Panc1 (cell line): ENCODE measurements around the gene TMEM242. TPM values are rescaled to one million over a fixed set of nuclear protein-coding genes. Genes with fewer than 3 reads are reported as not detected.

Experiments used
- ATAC-seq: fragments of 200-7000 bp; cut with Tn5 transposase; 2 replicates; pipeline ENCODE4 v1.9.1; 2020; ENCODE audit warnings: mild to moderate bottlenecking, moderate library complexity
- BruUV-seq: library from RNA; stranded (reverse); fragments of 400-500 nt; replicated peaks from 2 replicates; lab custom pipeline; 2021; lab: Mats Ljungman, UMichigan
- CTCF ChIA-PET: fragments of 300-600 bp; sonication (Branson Sonifier 250); formaldehyde crosslinking; loops from one replicate; lab custom pipeline; 2022; ENCODE audit warnings: antibody characterized with exemption; lab: Charles Lee
- POLR2A ChIA-PET: fragments of 300-600 bp; sonication (Branson Sonifier 250); formaldehyde crosslinking; loops from one replicate; lab custom pipeline; 2022; ENCODE audit warnings: antibody characterized with exemption; lab: Charles Lee
- DNase-seq: peaks from one replicate; pipeline ENCODE4 v3.0.0-alpha.2; 2010; ENCODE audit warnings: low read depth, low spot score
- H3K27ac ChIP-seq: 2 replicates; pipeline ENCODE4 v1.5.1; 2011; ENCODE audit warnings: mild to moderate bottlenecking, low read length, inconsistent platforms
- H3K27me3 ChIP-seq: fragments of 200-500 bp; sonication (Bioruptor generic); 2 replicates; pipeline ENCODE4 v1.6.0; 2014; ENCODE audit warnings: low read length, inconsistent platforms; ENCODE audit not compliant: control insufficient read depth, insufficient read depth
- H3K36me3 ChIP-seq: fragments of 200-500 bp; sonication (Bioruptor generic); 2 replicates; pipeline ENCODE4 v1.5.1; 2014; ENCODE audit warnings: inconsistent platforms, mild to moderate bottlenecking, low read length, moderate library complexity; ENCODE audit not compliant: control insufficient read depth, insufficient read depth
- H3K4me1 ChIP-seq: 2 replicates; pipeline ENCODE4 v1.5.1; 2011; ENCODE audit warnings: inconsistent platforms, mild to moderate bottlenecking, low read length, moderate library complexity; ENCODE audit not compliant: control insufficient read depth, insufficient read depth
- H3K4me3 ChIP-seq, 2 experiments: 2 replicates each; pipeline ENCODE4 v1.5.1; 2011 to 2012; ENCODE audit warnings: low read depth in 2 of 2, low read length in 2 of 2, mild to moderate bottlenecking in 2 of 2, inconsistent platforms in 1 of 2, moderate library complexity in 1 of 2
- H3K9me3 ChIP-seq: fragments of 200-500 bp; sonication (Bioruptor generic); 2 replicates; pipeline ENCODE4 v1.5.1; 2014; ENCODE audit warnings: low read depth, mild to moderate bottlenecking, inconsistent platforms, low read length, moderate library complexity; ENCODE audit not compliant: control insufficient read depth, insufficient read depth
- POLR2AphosphoS5 ChIP-seq: IDR thresholded peaks from 2 replicates; pipeline ENCODE4 v1.6.1; 2012; ENCODE audit warnings: mild to moderate bottlenecking, low read depth, low read length, moderate library complexity
- SIN3A ChIP-seq: IDR thresholded peaks from 2 replicates; pipeline ENCODE4 v1.6.1; 2012; ENCODE audit warnings: low read depth, mild to moderate bottlenecking, low read length, moderate library complexity, borderline replicate concordance; ENCODE audit not compliant: insufficient read depth
- TCF7L2 ChIP-seq: IDR thresholded peaks from 2 replicates; pipeline ENCODE4 v1.6.1; 2011; ENCODE audit warnings: mild to moderate bottlenecking, low read depth, low read length, inconsistent platforms
- in situ Hi-C: cut with HindIII; loops from 2 replicates; pipeline ENCODE4 v1.10.0; 2016; ENCODE audit warnings: low sequenced_read_pairs, low pct_unique_long_range_greater_than_20kb
- intact Hi-C: fragments of 100-400 bp; cut with micrococcal nuclease; formaldehyde crosslinking; loops from one replicate; pipeline ENCODE4 v1.10.0; 2022; ENCODE audit not compliant: unreplicated experiment
- total RNA-seq: library from RNA; stranded (reverse); gene quantifications from one replicate; pipeline ENCODE4 v1.2.1, GENCODE V29; 2021; ENCODE audit not compliant: unreplicated experiment
- TF ChIP-seq, protein P1 (sequence below): fragments of 450-650 bp; IDR thresholded peaks from 2 replicates; pipeline ENCODE4 v1.5.1; 2017; ENCODE audit warnings: mild to moderate bottlenecking
- TF ChIP-seq, protein P2 (sequence below), 2 experiments: IDR thresholded peaks; 2 replicates each; pipeline ENCODE4 v1.6.1; 2011 to 2012; ENCODE audit warnings: low read depth in 2 of 2, control low read depth in 1 of 2, low read length in 1 of 2, mild to moderate bottlenecking in 1 of 2, moderate library complexity in 1 of 2; ENCODE audit not compliant: insufficient read depth in 1 of 2

The TMEM242 gene
- total RNA-seq, 1 experiment from 2014 or later = 6.8 TPM

DNA sequence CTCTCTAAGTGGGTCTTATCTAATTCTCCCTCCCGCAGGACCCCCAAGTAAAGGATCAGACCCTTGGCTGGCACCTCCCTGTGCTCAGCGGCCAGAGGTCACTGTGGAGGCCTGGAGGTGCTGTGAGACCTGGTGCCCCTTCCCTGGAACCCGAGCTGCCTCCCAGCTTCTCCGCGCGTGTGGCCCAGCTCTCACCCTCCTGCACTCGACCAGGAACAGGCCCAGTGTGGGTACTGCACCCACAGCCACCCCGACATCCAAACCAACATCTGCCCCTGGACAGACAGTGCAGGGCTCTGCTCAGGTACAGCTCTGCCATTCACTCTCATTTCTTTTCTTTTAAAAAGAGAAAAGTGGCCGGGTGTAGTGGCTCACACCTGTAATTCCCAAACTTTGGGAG lies 42.4 kb downstream of the TMEM242 start:
- intact Hi-C loops = no loop called here
- BruUV-seq = no TSS peak
- in situ Hi-C loops = no loop called here
- Histone ChIP-seq H3K4me3 (no peak overlapping the region), H3K9me3 (no peaks in the 10 kb centered on the region), H3K36me3 (no peaks in the 10 kb centered on the region), H3K4me1 (no peaks in the 10 kb centered on the region), H3K27me3 (no peaks in the 10 kb centered on the region), H3K27ac (no peak overlapping the region)
- TF ChIP-seq, protein P1, sequence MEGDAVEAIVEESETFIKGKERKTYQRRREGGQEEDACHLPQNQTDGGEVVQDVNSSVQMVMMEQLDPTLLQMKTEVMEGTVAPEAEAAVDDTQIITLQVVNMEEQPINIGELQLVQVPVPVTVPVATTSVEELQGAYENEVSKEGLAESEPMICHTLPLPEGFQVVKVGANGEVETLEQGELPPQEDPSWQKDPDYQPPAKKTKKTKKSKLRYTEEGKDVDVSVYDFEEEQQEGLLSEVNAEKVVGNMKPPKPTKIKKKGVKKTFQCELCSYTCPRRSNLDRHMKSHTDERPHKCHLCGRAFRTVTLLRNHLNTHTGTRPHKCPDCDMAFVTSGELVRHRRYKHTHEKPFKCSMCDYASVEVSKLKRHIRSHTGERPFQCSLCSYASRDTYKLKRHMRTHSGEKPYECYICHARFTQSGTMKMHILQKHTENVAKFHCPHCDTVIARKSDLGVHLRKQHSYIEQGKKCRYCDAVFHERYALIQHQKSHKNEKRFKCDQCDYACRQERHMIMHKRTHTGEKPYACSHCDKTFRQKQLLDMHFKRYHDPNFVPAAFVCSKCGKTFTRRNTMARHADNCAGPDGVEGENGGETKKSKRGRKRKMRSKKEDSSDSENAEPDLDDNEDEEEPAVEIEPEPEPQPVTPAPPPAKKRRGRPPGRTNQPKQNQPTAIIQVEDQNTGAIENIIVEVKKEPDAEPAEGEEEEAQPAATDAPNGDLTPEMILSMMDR = no peak
- TF ChIP-seq, protein P2, sequence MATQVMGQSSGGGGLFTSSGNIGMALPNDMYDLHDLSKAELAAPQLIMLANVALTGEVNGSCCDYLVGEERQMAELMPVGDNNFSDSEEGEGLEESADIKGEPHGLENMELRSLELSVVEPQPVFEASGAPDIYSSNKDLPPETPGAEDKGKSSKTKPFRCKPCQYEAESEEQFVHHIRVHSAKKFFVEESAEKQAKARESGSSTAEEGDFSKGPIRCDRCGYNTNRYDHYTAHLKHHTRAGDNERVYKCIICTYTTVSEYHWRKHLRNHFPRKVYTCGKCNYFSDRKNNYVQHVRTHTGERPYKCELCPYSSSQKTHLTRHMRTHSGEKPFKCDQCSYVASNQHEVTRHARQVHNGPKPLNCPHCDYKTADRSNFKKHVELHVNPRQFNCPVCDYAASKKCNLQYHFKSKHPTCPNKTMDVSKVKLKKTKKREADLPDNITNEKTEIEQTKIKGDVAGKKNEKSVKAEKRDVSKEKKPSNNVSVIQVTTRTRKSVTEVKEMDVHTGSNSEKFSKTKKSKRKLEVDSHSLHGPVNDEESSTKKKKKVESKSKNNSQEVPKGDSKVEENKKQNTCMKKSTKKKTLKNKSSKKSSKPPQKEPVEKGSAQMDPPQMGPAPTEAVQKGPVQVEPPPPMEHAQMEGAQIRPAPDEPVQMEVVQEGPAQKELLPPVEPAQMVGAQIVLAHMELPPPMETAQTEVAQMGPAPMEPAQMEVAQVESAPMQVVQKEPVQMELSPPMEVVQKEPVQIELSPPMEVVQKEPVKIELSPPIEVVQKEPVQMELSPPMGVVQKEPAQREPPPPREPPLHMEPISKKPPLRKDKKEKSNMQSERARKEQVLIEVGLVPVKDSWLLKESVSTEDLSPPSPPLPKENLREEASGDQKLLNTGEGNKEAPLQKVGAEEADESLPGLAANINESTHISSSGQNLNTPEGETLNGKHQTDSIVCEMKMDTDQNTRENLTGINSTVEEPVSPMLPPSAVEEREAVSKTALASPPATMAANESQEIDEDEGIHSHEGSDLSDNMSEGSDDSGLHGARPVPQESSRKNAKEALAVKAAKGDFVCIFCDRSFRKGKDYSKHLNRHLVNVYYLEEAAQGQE (IDR thresholded peaks at IDR 0.05; ENCODE audit: insufficient read depth in 1 of 2, low read depth in 2 of 2, low read length in 1 of 2) = no peak
- TF ChIP-seq TCF7L2 (no peak), POLR2AphosphoS5 (no peak), SIN3A (no peak)
- ATAC-seq (no peak), DNase-seq (no peak)
- ChIA-PET CTCF (no interaction called here), POLR2A (no interaction called here)

DNA sequence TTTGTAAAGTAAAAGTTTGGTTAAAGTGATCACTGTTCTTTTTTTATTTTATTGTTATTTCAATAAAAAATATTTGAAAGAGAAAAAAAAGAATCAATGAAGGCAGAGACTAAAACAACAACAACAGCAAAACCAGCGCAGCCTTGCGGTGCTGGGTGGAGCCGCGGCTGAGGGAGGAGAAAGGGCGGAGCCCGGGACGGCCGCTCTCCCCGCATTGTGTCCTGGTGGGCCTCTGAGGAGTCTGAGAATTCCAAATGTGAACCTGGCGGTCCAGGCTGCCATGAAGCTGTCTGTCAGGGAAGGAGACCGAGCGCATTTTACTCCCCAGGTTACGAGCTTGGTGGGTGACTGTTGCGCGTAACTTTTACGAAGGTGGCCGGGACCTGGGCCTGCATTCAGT lies 43.2 kb downstream of the TMEM242 start:
- no peak for DNase-seq
- in situ Hi-C loops (no loop called here), intact Hi-C loops (no loop called here)
- Histone ChIP-seq H3K27me3 (no peaks in the 10 kb centered on the region), H3K4me3 (no peak overlapping the region), H3K27ac (no peak overlapping the region), H3K4me1 (no peaks in the 10 kb centered on the region), H3K36me3 (no peaks in the 10 kb centered on the region), H3K9me3 (no peaks in the 10 kb centered on the region)
- TF ChIP-seq, protein P2 (IDR thresholded peaks at IDR 0.05; ENCODE audit: insufficient read depth in 1 of 2, low read depth in 2 of 2, low read length in 1 of 2) = no peak
- no peak for TF ChIP-seq SIN3A
- ChIA-PET POLR2A (no interaction called here), CTCF (no interaction called here)
- BruUV-seq = no TSS peak
- ATAC-seq = no peak
